Caco-2 (cell line): Measurements from ENCODE around the gene TEX264. TPM values are rescaled to one million over a fixed set of nuclear protein-coding genes. Genes with fewer than 3 reads are reported as not detected.

Source experiments
- BruUV-seq: library from RNA; stranded (reverse); fragments of 400-500 nt; replicated peaks from 2 replicates; lab custom pipeline; 2021; lab: Mats Ljungman, UMichigan
- CTCF ChIA-PET: fragments of 300-600 bp; sonication (Branson Sonifier 250); formaldehyde crosslinking; loops from one replicate; lab custom pipeline; 2022; ENCODE audit warnings: antibody characterized with exemption; lab: Charles Lee
- POLR2A ChIA-PET: fragments of 300-600 bp; sonication (Branson Sonifier 250); formaldehyde crosslinking; loops from one replicate; lab custom pipeline; 2022; ENCODE audit warnings: antibody characterized with exemption; lab: Charles Lee
- DNase-seq, 2 experiments: peaks; one replicate each; pipeline versions ENCODE4 v3.0.0 to v3.0.0-alpha.2; 2020 to 2022
- H3K27me3 ChIP-seq: replicated peaks from 2 replicates; pipeline ENCODE4 v1.6.0; 2011; ENCODE audit warnings: low read length; ENCODE audit not compliant: control insufficient read depth, insufficient read depth
- H3K36me3 ChIP-seq: 2 replicates; pipeline ENCODE4 v1.5.1; 2011; ENCODE audit warnings: low read length; ENCODE audit not compliant: control insufficient read depth, insufficient read depth
- H3K4me1 ChIP-seq: fragments of 250-450 bp; sonication (Bioruptor Pico); 2 replicates; pipeline ENCODE4 v1.5.1; 2020; ENCODE audit warnings: mild to moderate bottlenecking
- H3K4me3 ChIP-seq: 2 replicates; pipeline ENCODE4 v1.5.1; 2011; ENCODE audit warnings: low read depth, mild to moderate bottlenecking, control low read depth, low read length
- H3K9me3 ChIP-seq: fragments of 250-450 bp; sonication (Bioruptor Pico); 2 replicates; pipeline ENCODE4 v1.5.1; 2020; ENCODE audit warnings: mild to moderate bottlenecking, moderate library complexity
- H3K27ac Mint-ChIP-seq: one replicate; pipeline ENCODE4 v1.8.0; 2022; ENCODE audit warnings: mixed read lengths; ENCODE audit not compliant: unreplicated experiment
- H3K27me3 Mint-ChIP-seq: one replicate; pipeline ENCODE4 v1.8.0; 2022; ENCODE audit warnings: mixed read lengths; ENCODE audit not compliant: insufficient read depth, unreplicated experiment
- H3K36me3 Mint-ChIP-seq: one replicate; pipeline ENCODE4 v1.8.0; 2022; ENCODE audit warnings: mild to moderate bottlenecking, mixed read lengths; ENCODE audit not compliant: insufficient read depth, unreplicated experiment
- H3K4me1 Mint-ChIP-seq: one replicate; pipeline ENCODE4 v1.8.0; 2022; ENCODE audit warnings: low read depth, mixed read lengths; ENCODE audit not compliant: unreplicated experiment
- H3K4me3 Mint-ChIP-seq: one replicate; pipeline ENCODE4 v1.8.0; 2022; ENCODE audit warnings: mild to moderate bottlenecking, moderate library complexity, mixed read lengths; ENCODE audit not compliant: unreplicated experiment
- H3K9me3 Mint-ChIP-seq: one replicate; pipeline ENCODE4 v1.8.0; 2022; ENCODE audit warnings: mixed read lengths; ENCODE audit not compliant: unreplicated experiment
- CTCF ChIP-seq, 2 experiments: fragments of 200-600 bp in 1 of 2; IDR thresholded peaks; 1 replicate in 1 of 2; 2 replicates in 1 of 2; pipeline versions ENCODE4 v1.5.1 to v1.8.0; 2011 to 2022; ENCODE audit warnings: antibody characterized with exemption in 1 of 2, control low read depth in 1 of 2, inconsistent platforms in 1 of 2, low read depth in 1 of 2, low read length in 1 of 2, mild to moderate bottlenecking in 1 of 2, moderate library complexity in 1 of 2; ENCODE audit not compliant: insufficient read depth in 1 of 2, severe bottlenecking in 1 of 2, unreplicated experiment in 1 of 2
- intact Hi-C: fragments of 100-400 bp; cut with micrococcal nuclease; formaldehyde crosslinking; loops from one replicate; pipeline ENCODE4 v1.10.0; 2022; ENCODE audit not compliant: unreplicated experiment
- total RNA-seq: library from RNA; stranded (reverse); gene quantifications from 2 replicates; pipeline ENCODE4 v1.2.3, GENCODE V29; 2022

Gene TEX264
- total RNA-seq, 1 experiment from 2014 or later: 37.9 TPM

GRCh38 chr3:51686056-51686455 lies 15.0 kb downstream of the TEX264 start:
- TF ChIP-seq CTCF (IDR thresholded peaks at IDR 0.05; ENCODE audit: insufficient read depth in 1 of 2, low read depth in 1 of 2, low read length in 1 of 2, severe bottlenecking in 1 of 2, unreplicated experiment in 1 of 2): no peak
- no TSS peak for BruUV-seq
- H3K9me3 ChIP-seq: no peaks in the 10 kb centered on the region
- H3K36me3 Mint-ChIP-seq: peaks cover 23% of the 10 kb centered on the region
- intact Hi-C loops: no loop called here
- H3K4me1 ChIP-seq: no peaks in the 10 kb centered on the region
- CTCF ChIA-PET: no interaction called here
- H3K27me3 ChIP-seq: no peaks in the 10 kb centered on the region
- POLR2A ChIA-PET: interaction anchor here (0.7 kb wide), 1 partner anchor 212 kb away, joined by 9 read pairs; no protein-coding TSS in a partner anchor
- H3K9me3 Mint-ChIP-seq: no peaks in the 10 kb centered on the region
- no peak for DNase-seq
- no peak overlapping the region for H3K27ac Mint-ChIP-seq
- H3K4me1 Mint-ChIP-seq: no peaks in the 10 kb centered on the region
- no peak overlapping the region for H3K4me3 ChIP-seq
- H3K27me3 Mint-ChIP-seq: no peaks in the 10 kb centered on the region
- H3K4me3 Mint-ChIP-seq: no peak overlapping the region
- H3K36me3 ChIP-seq: no peaks in the 10 kb centered on the region; the same call in 1 of the 2 replicates

- no peak for DNase-seq
- Mint-ChIP-seq H3K36me3 (peaks cover 23% of the 10 kb centered on the region), H3K4me1 (no peaks in the 10 kb centered on the region), H3K27ac (no peak overlapping the region), H3K4me3 (no peak overlapping the region), H3K9me3 (no peaks in the 10 kb centered on the region), H3K27me3 (no peaks in the 10 kb centered on the region)
- ChIA-PET CTCF (no interaction called here), POLR2A (interaction anchor here (0.7 kb wide), 1 partner anchor 213 kb away, joined by 9 read pairs; no protein-coding TSS in a partner anchor)
- Histone ChIP-seq H3K4me1 (no peaks in the 10 kb centered on the region), H3K36me3 (no peaks in the 10 kb centered on the region; the same call in 1 of the 2 replicates), H3K4me3 (no peak overlapping the region), H3K27me3 (no peaks in the 10 kb centered on the region), H3K9me3 (no peaks in the 10 kb centered on the region)
- BruUV-seq: no TSS peak
- intact Hi-C loops: no loop called here
- no peak for TF ChIP-seq CTCF (IDR thresholded peaks at IDR 0.05; ENCODE audit: insufficient read depth in 1 of 2, low read depth in 1 of 2, low read length in 1 of 2, severe bottlenecking in 1 of 2, unreplicated experiment in 1 of 2)
Measured at GRCh38 chr3:51686512-51687215, 15.6 kb downstream of the TEX264 start.

GRCh38 chr3:51687431-51688205 lies 16.6 kb downstream of the TEX264 start:
- no peaks in the 10 kb centered on the region for H3K9me3 Mint-ChIP-seq
- TF ChIP-seq CTCF (IDR thresholded peaks at IDR 0.05; ENCODE audit: insufficient read depth in 1 of 2, low read depth in 1 of 2, low read length in 1 of 2, severe bottlenecking in 1 of 2, unreplicated experiment in 1 of 2): no peak
- no TSS peak for BruUV-seq
- Histone ChIP-seq H3K9me3 (no peaks in the 10 kb centered on the region), H3K27me3 (no peaks in the 10 kb centered on the region), H3K4me3 (no peak overlapping the region), H3K36me3 (no peaks in the 10 kb centered on the region; the same call in 1 of the 2 replicates), H3K4me1 (no peaks in the 10 kb centered on the region)
- peaks cover 18% of the 10 kb centered on the region for H3K36me3 Mint-ChIP-seq
- CTCF ChIA-PET: no interaction called here
- no peaks in the 10 kb centered on the region for H3K27me3 Mint-ChIP-seq
- H3K27ac Mint-ChIP-seq: no peak overlapping the region
- no peaks in the 10 kb centered on the region for H3K4me1 Mint-ChIP-seq
- intact Hi-C loops: no loop called here
- POLR2A ChIA-PET: no interaction called here
- no peak for DNase-seq
- H3K4me3 Mint-ChIP-seq: no peak overlapping the region
